GM08714 (cell line): ENCODE data around the gene ACSL6.
"Not testable (repeated sequence)": the region's sequence is repeated elsewhere in the genome, so short reads cannot be mapped to it uniquely, and the experiment has no call there.

ENCODE experiments used
- H3K4me3 ChIP-seq: fragments of 200-500 bp; sonication (Bioruptor generic); 2 replicates; pipeline ENCODE4 v1.5.1; 2014; ENCODE audit warnings: mild to moderate bottlenecking, low read length, inconsistent platforms
- ZNF274 ChIP-seq: IDR thresholded peaks from 2 replicates; pipeline ENCODE4 v1.6.1; 2012; ENCODE audit warnings: mild to moderate bottlenecking, low read depth, low read length

ACSL6 gene

DNA sequence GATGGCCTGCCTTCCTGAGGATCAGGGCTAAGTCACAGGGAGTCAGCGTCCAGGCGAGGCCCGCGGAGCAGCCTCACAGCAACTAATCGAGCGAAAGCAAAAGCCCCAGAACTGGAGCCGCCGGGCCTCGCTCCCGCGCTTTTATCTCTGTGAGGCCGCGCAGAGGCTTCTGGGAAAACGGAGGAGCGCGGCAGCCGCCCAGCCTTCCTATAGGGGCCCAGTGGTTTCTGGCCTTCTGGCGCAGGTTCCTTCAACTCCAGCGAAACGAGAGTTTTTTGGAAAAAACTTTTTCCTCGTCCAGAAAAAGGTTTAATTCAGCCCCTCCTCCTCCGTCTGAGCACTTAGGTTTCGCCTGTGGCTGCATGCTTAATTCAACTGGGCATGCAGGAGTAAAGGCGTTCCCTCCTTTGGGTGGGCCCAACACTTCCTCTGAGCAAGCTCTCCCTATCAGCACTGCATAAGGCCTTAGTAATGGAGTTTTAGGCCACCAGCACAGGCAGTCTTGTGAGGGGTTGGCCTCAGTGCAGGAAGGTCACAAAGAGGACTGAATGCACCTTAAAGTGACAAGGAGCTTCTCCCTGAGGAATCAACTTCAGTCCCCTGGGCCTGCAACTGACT, 65.8 kb downstream of the ACSL6 start, which contains the start of gene MEIKIN:
MEIKIN (minus strand) TSS at position 113 of the 618 bp plus-strand sequence. CDS start 158 bp downstream, outside the sequence.
- no peak within 1 kb of the TSS for H3K4me3 ChIP-seq
- TF ChIP-seq ZNF274: no peak

DNA sequence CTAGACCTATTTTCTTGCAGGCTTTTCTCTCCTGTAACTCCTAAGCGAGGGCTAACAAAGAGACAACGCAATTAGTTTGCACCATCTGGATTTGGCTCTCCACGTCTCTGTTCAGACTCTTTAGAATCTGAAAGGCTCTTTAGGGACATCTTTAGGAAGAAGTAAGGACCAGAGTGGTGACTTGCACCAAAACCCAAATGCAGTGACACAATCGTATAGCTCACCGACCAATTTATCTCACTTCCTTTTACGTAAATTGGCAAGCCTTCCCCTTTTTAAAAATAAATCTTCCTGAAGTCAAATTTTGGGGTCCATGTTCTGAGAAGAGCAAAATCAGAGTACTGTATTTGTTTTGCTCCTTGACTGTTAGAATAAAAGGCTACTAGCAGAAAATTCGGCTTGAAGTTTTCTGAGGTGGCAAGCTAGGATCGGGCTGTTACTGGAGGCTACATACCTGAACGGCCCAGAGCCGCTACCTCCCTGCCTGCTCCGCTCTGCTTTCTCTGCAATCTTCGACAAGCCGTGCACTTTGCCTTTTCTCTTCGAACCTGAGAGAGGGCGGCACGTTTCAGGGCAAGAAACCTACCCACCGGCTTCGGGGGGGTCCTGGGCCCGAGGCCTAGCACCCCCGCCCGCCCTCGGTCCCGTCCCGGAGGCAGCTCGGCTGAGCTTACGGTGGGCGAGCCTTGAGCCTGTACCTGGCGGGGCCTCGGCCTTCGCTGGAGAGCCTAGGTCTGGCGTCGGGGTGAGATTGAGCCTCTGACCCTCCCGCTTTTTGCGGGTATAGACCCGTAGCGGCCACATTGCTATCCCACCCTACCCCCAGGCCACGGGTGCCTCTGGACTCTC, 66.5 kb downstream of the ACSL6 start:
- TF ChIP-seq ZNF274: no peak
- no peak overlapping the region for H3K4me3 ChIP-seq

DNA sequence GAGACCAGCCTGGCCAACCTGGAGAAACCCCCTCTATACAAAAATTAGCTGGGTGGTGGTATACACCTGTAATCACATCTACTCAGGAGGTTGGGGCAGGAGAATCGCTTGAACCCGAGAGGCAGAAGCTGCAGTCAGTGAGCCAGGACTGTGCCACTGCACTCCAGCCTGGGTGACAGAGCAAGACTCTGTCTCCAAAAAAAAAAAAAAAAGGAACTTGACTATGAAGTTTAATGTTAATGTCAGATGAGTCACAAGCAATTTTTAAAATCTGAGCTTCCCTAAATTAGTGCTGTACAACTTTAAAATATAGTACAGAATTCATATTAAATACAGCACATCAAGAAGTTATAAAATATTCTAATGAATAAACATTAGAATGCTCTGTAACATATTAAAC, 67.5 kb downstream of the ACSL6 start:
- H3K4me3 ChIP-seq: no peak overlapping the region
- TF ChIP-seq ZNF274: no peak

DNA sequence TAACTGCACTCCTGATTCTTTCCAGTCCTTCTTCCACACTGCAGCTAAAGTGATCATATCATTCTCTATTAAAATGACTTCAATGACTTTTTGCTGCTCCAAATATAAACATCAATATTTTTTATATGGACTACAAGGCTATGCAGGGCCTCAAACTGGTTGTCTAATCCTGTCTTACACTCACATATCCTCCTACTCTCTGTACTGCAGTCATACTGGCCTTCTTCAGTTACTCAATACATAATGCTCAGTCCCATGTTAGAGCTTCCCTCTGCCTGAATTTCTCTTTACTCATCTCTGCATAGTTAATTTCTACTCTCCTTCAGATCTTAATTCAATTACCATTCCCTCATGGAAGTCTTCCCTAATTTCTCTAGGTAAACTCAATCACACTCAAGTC, 69.4 kb downstream of the ACSL6 start:
- H3K4me3 ChIP-seq: no peak overlapping the region
- no peak for TF ChIP-seq ZNF274

DNA sequence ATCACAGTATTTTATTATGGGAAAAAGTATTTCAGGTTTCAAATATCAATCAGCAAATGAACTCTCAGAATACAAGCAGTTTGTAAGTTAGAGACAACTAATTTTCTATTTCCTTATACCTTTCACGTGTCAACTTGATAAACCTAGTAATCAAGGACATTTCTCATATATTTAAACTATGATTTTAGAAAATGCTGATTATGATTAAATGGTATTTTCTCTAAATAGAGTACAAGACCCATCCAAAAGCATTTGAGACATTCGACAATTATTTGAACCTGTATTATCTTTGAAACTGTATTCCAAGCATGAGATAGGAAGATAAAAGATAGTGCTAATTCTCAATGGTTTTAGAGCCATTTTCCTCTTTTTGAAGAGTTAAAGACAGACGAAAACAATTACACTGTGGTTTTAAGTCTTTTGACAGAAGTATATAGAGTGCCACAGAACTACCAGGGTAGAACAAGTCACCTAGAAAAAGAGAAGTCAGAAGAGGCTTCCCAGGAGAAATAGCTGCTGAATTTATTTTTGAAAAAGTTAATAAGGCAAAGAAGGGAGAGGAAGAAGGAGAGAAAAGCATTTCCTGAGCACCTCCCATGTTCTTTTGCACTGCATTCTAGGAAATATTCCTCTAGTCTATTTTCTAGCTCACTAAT, 71.6 kb downstream of the ACSL6 start:
- TF ChIP-seq ZNF274: no peak
- H3K4me3 ChIP-seq: no peak overlapping the region

DNA sequence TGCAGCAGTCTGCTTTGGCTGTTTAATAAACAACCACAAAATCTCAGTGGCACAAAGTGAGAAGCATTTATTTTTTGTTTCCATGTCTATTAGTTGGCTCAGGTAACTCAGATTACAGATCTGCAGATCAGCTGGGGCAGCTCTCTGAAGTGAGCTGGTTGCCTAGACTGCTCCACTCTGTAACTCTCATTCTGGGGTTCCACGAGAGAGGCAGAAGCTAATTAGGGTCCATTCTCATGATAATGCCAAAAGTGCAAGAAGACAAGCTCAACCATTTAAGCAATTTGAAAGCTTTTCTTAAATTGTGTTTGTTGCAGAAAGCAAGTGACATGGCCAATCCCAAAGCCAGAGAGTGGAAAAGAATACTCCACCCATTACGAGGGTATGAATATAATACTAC, 79.2 kb downstream of the ACSL6 start:
- no peak overlapping the region for H3K4me3 ChIP-seq

DNA sequence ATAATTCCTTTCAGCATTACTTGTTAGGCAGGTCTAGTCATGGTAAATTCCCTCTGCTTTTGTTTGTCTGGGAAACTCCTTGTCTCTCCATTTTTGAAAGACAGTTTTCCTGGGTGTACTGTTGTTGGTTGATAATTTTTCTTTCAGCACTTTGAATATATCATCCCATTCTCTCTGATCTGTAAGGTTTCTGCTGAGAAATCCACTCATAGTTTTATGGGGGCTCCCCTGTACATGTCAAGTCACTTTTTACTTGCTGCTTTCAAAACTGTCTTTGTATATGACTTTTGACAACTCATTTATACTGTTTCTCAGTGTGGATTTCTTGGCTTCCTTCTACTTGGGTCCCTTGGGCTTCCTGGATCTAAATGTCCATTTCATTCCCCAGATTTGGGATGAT, 82.5 kb downstream of the ACSL6 start:
- no peak for TF ChIP-seq ZNF274
- no peak overlapping the region for H3K4me3 ChIP-seq

More for the DNA sequence above, 79.2 kb downstream of the ACSL6 start:
- no peak for TF ChIP-seq ZNF274

DNA sequence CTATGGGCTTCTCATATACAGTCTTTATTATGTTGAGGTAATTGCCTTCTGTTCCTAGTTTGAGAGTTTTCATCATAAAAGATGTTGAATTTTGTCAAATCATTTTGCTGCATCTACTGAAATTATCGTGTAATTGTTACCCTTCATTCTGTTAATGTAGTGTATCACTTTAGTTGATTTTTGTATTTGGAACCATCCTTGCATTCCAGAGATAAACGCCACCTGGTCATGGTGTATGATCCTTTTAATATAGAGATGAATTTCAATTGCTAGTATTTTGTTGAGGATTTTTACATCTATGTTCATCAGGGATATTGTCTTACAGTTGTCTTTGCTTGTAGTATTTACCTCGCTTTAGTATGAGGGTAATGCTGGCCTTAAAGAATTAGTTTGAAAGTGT, 85.3 kb downstream of the ACSL6 start:
- no peak overlapping the region for H3K4me3 ChIP-seq
- TF ChIP-seq ZNF274: no peak

DNA sequence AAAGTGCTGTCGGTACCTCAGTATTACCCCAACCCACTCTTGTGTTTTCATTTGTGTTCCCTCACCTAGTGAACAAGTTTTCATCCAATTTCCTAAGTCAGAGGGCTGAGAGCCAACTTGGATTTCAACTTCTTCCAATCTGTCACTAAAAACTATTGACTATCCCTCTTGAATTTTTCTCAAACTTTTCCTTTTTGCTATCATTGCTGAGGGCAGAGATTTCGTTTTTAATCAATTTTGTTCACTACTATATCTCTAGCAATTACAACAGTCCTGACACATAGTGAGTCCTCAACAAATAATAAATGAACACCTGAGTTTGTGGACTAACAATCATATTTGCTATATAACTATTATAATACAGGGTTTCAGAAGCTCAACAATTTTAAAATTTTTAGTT, 95.0 kb downstream of the ACSL6 start:
- no peak for TF ChIP-seq ZNF274
- no peak overlapping the region for H3K4me3 ChIP-seq

DNA sequence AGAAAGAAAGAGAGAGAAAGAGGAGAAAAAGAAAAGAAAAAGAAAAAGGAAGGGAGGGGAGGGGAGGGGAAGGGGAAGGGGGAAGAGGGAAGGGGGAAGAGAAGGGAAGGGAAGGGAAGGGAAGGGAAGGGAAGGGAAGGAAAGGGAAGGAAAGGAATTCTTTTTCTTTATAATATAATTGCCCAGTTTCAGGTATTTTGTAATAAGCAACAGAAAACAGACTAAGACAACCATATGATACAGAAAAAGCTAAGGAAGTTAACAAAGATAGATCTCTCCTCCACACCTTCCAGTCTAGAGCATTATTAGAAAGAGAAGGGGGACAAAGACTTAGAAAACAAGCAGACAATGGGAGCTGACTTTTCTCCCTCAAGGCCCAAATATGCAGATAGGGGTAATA, 97.0 kb downstream of the ACSL6 start:
- H3K4me3 ChIP-seq: no peak overlapping the region
- no peak for TF ChIP-seq ZNF274

DNA sequence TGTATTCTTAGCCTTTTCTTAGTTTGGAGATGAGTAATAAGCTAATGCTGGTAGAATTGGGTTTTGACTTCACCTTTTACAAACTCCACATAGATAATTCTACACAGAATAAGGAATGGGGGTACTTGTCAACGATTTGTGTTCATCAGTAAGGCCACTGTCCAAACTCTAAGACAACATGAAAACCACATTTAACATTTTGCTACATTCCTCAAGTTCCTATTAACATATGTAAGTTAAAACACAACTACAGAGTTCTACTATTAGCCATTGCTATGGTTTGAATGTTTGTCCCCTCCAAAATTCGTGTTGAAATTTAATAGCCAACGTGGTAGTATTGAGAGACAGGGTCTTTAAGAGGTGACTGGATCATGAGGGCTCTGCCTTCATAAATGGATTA, 97.9 kb downstream of the ACSL6 start:
- TF ChIP-seq ZNF274: no peak

DNA sequence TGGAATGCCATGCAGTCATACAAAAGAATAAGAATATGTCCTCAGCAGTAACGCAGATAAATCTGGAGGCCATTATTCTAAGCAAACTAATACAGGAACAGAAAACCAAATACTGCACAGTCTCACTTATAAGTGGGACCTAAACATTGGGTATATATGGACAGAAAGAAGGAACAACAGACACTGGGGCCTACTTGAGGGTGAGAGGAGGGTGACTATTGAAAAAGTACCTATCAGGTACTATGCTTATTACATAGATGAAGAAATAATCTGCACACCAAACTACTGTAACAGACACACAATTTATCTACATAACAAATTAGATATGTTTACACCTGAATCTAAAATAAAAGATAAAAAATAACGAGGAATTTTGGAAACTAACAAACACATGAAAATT, 104.8 kb downstream of the ACSL6 start:
- no peak overlapping the region for H3K4me3 ChIP-seq
- TF ChIP-seq ZNF274: no peak

More for the DNA sequence above, 97.9 kb downstream of the ACSL6 start:
- H3K4me3 ChIP-seq: no peak overlapping the region

DNA sequence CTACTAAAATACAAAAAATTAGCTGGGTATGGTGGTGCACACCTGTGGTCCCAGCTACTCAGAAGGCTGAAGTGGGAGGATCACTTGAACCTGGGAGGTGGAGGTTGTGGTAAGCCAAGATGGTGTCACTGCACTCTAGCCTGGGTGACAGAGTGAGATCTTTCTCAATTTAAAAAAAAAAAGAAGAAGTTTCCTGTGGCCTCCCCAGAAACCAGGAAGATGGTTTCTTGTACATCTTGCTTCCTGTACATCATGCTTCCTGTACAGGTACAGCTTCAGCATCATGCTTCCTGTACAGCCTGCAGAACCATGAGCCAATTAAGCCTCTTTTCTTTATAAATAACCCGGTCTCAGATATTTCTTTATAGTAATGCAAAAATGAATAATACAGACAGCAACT, 109.2 kb downstream of the ACSL6 start:
- not testable (repeated sequence) for H3K4me3 ChIP-seq
